Gastrocnemius medialis (tissue), 4 donors: ENCODE measurements around the gene CLEC5A. TPM values are rescaled to one million over a fixed set of nuclear protein-coding genes. Genes with fewer than 3 reads are reported as not detected.
"Not testable (repeated sequence)": the region's sequence is repeated elsewhere in the genome, so short reads cannot be mapped to it uniquely, and the experiment has no call there.

Experiments
- ATAC-seq, 2 donors: fragments of 150-250 bp; one replicate each; pipeline ENCODE4 v1.9.1; 2016
- DNase-seq, 2 donors: peaks; one replicate each; pipeline ENCODE4 v3.0.0-alpha.2; 2019
- H3K27ac ChIP-seq, 4 donors: fragments of 200-600 bp; sonication (generic); 1 replicate in 1 of 4; 2 replicates in 3 of 4; pipeline ENCODE4 v1.5.1; 2016 to 2018; ENCODE audit warnings: mild to moderate bottlenecking in 2 of 4, moderate library complexity in 1 of 4
- H3K27me3 ChIP-seq, 3 donors: fragments of 200-600 bp; sonication (generic) in 2 of 3; 1 replicate in 1 of 3; 2 replicates in 2 of 3; pipeline versions ENCODE4 v1.5.1 to v1.6.0; 2016 to 2019; ENCODE audit warnings: mild to moderate bottlenecking in 1 of 3, moderate library complexity in 1 of 3
- H3K36me3 ChIP-seq, 2 donors: fragments of 200-600 bp; sonication (generic) in 1 of 2; one replicate each; pipeline ENCODE4 v1.5.1; 2017 to 2018
- H3K4me1 ChIP-seq, 2 donors: fragments of 200-600 bp; sonication (generic) in 1 of 2; one replicate each; pipeline ENCODE4 v1.5.1; 2016 to 2017; ENCODE audit warnings: mild to moderate bottlenecking in 2 of 2
- H3K4me3 ChIP-seq, 4 donors: fragments of 200-600 bp; sonication (generic) in 3 of 4; 1 replicate in 1 of 4; 2 replicates in 3 of 4; pipeline ENCODE4 v1.5.1; 2016 to 2019; ENCODE audit warnings: mild to moderate bottlenecking in 2 of 4
- H3K9me3 ChIP-seq, 3 donors: fragments of 200-600 bp; sonication (generic) in 2 of 3; 1 replicate in 1 of 3; 2 replicates in 2 of 3; pipeline ENCODE4 v1.5.1; 2016 to 2019
- CTCF ChIP-seq, 5 experiments: fragments of 450-650 bp in 3 of 5; fragments of 200-600 bp in 2 of 5; sonication (generic) in 2 of 5; IDR thresholded peaks in 4 of 5; conservative IDR thresholded peaks in 1 of 5; 1 replicate in 4 of 5; 2 replicates in 1 of 5; pipeline ENCODE4 v1.5.1; 2016 to 2019; ENCODE audit warnings: antibody characterized with exemption in 5 of 5, mild to moderate bottlenecking in 3 of 5, moderate library complexity in 3 of 5
- POLR2A ChIP-seq, 2 donors: fragments of 450-650 bp; IDR thresholded peaks; one replicate each; pipeline ENCODE4 v1.6.1; 2017; ENCODE audit warnings: antibody characterized with exemption in 2 of 2, mild to moderate bottlenecking in 2 of 2, moderate library complexity in 2 of 2
- in situ Hi-C, 4 donors: fragments of 200-750 bp; cut with MboI; loops; one replicate each; pipeline versions ENCODE4 v1.15.0 to v1.8.0; 2017; ENCODE audit warnings: low sequenced_read_pairs in 4 of 4
- intact Hi-C: fragments of 100-400 bp; cut with DNase I; formaldehyde crosslinking; loops from one replicate; pipeline ENCODE4 v1.15.1; 2023; ENCODE audit warnings: low total_unique reads
- total RNA-seq, 4 donors: library from RNA; depleted of rRNA; stranded (reverse); fragments of >200 nt; gene quantifications; one replicate each; pipeline versions ENCODE4 v1.1.0 to v1.2.3, GENCODE V29; 2016

The CLEC5A gene
- total RNA-seq, 4 donors from 2014 or later: not detected

GRCh38 chr7:141990011-141990725 is 43.4 kb upstream of the CLEC5A start:
- DNase-seq (no peak), ATAC-seq (no peak)
- H3K36me3 ChIP-seq: no peaks in the 10 kb centered on the region
- H3K27ac ChIP-seq: no peak overlapping the region
- no peaks in the 10 kb centered on the region for H3K9me3 ChIP-seq
- no peaks in the 10 kb centered on the region for H3K27me3 ChIP-seq
- TF ChIP-seq POLR2A (IDR thresholded peaks at IDR 0.05) (no peak), CTCF (IDR thresholded peaks at IDR 0.05 in 4 of 5, conservative IDR thresholded peaks at IDR 0.05 in 1 of 5) (no peak)
- intact Hi-C loops (no loop called here), in situ Hi-C loops (no loop called here)
- no peak overlapping the region for H3K4me3 ChIP-seq
- H3K4me1 ChIP-seq: no peaks in the 10 kb centered on the region

GRCh38 chr7:141987803-141988202 is 41.0 kb upstream of the CLEC5A start:
- H3K36me3 ChIP-seq, DNase-seq, in situ Hi-C loops, intact Hi-C loops, H3K4me1 ChIP-seq, H3K27ac ChIP-seq, ATAC-seq, H3K4me3 ChIP-seq, H3K9me3 ChIP-seq, H3K27me3 ChIP-seq: not testable (repeated sequence)

- ATAC-seq: no peak
- Histone ChIP-seq H3K4me1 (no peaks in the 10 kb centered on the region), H3K9me3 (no peaks in the 10 kb centered on the region), H3K4me3 (no peak overlapping the region), H3K27ac (no peak overlapping the region), H3K27me3 (no peaks in the 10 kb centered on the region), H3K36me3 (no peaks in the 10 kb centered on the region)
- in situ Hi-C loops (no loop called here), intact Hi-C loops (no loop called here)
- DNase-seq: no peak
- no peak for TF ChIP-seq CTCF (IDR thresholded peaks at IDR 0.05 in 4 of 5, conservative IDR thresholded peaks at IDR 0.05 in 1 of 5)
- no peak for TF ChIP-seq POLR2A (IDR thresholded peaks at IDR 0.05)
Measured at GRCh38 chr7:141986923-141987322, 40.1 kb upstream of the CLEC5A start.

GRCh38 chr7:141985926-141986325 is 39.2 kb upstream of the CLEC5A start:
- ATAC-seq, H3K27me3 ChIP-seq, intact Hi-C loops, H3K4me1 ChIP-seq, H3K27ac ChIP-seq, H3K4me3 ChIP-seq, in situ Hi-C loops, H3K36me3 ChIP-seq, DNase-seq, H3K9me3 ChIP-seq: not testable (repeated sequence)

GRCh38 chr7:141979568-141979967 is 32.8 kb upstream of the CLEC5A start:
- in situ Hi-C loops: no loop called here
- no peak overlapping the region for H3K4me3 ChIP-seq
- no peaks in the 10 kb centered on the region for H3K27me3 ChIP-seq
- intact Hi-C loops: no loop called here
- DNase-seq (no peak), ATAC-seq (no peak)
- no peaks in the 10 kb centered on the region for H3K9me3 ChIP-seq
- H3K36me3 ChIP-seq: no peaks in the 10 kb centered on the region
- H3K27ac ChIP-seq: no peak overlapping the region
- H3K4me1 ChIP-seq: no peaks in the 10 kb centered on the region
- TF ChIP-seq CTCF (IDR thresholded peaks at IDR 0.05 in 4 of 5, conservative IDR thresholded peaks at IDR 0.05 in 1 of 5) (no peak), POLR2A (IDR thresholded peaks at IDR 0.05) (no peak)

- Histone ChIP-seq H3K4me1 (no peaks in the 10 kb centered on the region), H3K36me3 (no peaks in the 10 kb centered on the region), H3K27me3 (no peaks in the 10 kb centered on the region), H3K4me3 (no peak overlapping the region), H3K9me3 (no peaks in the 10 kb centered on the region), H3K27ac (no peak overlapping the region)
- intact Hi-C loops (no loop called here), in situ Hi-C loops (no loop called here)
- TF ChIP-seq CTCF (IDR thresholded peaks at IDR 0.05 in 4 of 5, conservative IDR thresholded peaks at IDR 0.05 in 1 of 5) (no peak), POLR2A (IDR thresholded peaks at IDR 0.05) (no peak)
- DNase-seq (no peak), ATAC-seq (no peak)
Measured at GRCh38 chr7:141978351-141978750, 31.6 kb upstream of the CLEC5A start.
